Femur (tissue), 1 donor: ENCODE results near the gene MTG2.

Experiments
- DNase-seq: peaks from one replicate; pipeline ENCODE4 v3.0.0-alpha.2; 2017

Gene MTG2, protein sequence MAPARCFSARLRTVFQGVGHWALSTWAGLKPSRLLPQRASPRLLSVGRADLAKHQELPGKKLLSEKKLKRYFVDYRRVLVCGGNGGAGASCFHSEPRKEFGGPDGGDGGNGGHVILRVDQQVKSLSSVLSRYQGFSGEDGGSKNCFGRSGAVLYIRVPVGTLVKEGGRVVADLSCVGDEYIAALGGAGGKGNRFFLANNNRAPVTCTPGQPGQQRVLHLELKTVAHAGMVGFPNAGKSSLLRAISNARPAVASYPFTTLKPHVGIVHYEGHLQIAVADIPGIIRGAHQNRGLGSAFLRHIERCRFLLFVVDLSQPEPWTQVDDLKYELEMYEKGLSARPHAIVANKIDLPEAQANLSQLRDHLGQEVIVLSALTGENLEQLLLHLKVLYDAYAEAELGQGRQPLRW

DNA sequence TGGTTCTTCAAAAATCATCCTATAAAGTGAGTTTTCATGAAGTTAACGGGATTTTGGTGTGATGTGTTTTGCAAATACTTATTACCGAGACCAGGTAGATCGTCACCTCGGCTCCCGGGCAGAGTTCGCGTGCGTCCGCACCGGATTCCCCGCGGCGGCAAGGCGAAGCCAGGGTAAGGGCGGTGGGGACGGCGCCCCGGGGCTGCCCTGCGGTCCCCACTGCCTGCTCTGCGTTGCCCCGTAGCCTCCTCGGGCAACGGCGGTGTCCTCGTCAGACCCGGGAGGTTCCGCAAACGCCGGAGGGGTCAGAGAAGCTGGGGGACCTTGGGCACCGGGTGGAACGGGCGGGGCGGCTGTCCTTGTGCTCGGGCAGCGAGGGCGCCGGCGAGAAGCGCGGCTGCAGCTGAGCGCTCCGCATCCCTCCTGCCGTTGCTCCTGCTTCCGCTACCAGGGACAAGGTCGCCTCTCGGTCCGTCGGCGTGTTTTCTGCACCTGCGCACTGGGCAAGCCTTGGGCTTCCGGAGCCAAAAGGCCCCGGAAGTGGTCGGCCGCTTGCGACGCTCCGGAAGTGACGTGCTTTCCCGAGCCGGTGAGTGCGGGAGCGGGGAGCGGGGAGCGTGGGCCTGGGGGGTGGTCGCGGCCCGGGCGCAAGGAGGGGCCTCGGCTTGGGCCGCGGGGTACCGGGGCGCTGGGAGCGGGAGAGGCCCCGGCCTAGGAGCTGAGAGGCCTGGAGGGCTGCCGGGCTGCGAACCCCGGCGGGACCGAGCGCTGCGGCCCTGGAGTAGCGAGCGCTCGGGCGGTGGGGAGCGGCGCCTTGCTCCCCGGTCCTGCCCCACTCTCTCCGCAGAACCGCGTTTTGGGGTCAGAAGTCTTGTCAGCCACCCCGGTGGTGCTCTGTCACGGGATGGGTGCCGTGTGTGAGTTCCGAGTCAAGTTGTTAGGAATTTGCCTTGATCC, at the start of gene MTG2:
MTG2 (plus strand) TSS at position 560 of the 957 bp plus-strand sequence. CDS start 10,393 bp downstream, outside the sequence.
- DNase-seq: peak; percentile 97

DNA sequence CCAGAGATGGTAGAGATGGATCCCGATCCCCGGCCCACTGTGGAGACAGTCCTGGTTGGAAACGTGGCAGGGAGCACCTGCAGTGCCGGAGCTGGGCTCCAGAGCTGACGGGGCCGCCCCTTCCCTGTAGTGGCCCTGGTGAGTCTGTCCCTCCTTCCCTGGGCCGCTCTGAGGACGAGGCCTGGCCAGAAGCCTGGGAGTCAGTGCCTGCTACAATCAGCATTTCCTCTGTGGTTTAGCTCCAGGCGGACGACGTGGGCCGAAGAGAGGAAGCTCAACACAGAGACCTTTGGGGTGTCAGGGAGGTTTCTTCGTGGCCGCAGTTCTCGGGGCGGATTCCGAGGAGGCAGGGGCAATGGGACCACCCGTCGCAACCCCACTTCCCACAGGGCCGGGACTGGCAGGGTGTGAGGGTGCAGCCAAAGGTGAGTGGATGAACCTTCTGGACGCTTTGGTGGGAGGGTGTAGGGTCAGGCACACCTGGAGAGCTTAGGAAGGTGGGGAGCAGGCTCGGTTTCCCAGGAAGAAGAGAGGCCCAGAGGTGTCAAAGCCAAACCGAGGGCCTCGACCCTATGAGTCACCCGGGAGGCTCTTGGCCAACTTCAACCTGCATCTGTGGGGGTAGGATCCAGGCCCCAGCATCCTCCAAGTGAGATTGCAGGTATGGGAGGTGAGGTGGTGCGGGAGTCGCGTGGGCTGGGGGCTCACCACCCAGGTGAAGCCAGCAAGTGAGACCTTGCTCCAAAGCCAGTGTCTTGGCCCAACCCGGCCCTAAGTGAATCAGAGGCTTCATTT, 49.6 kb upstream of the MTG2 start:
- DNase-seq: no peak

DNA sequence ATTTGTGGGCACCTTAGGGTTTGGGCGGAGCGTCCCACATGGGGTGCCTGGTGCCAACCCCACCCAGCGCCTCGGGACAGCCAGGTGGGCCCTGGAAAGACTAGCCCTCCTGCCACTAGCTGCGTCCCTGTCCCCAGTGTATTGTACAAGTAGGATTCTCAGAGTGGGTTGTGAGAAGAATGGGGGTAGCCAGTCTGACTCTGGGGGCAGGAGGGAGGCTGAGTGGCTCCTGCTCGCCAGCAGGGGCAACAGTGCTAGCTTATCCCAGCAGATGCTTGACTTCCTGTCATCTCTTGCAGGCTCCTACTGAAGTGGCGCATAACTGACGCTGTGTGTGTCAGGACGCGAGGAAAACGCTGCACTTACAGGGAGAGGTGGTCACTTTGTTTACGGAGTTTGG, 49.0 kb upstream of the MTG2 start:
- no peak for DNase-seq

DNA sequence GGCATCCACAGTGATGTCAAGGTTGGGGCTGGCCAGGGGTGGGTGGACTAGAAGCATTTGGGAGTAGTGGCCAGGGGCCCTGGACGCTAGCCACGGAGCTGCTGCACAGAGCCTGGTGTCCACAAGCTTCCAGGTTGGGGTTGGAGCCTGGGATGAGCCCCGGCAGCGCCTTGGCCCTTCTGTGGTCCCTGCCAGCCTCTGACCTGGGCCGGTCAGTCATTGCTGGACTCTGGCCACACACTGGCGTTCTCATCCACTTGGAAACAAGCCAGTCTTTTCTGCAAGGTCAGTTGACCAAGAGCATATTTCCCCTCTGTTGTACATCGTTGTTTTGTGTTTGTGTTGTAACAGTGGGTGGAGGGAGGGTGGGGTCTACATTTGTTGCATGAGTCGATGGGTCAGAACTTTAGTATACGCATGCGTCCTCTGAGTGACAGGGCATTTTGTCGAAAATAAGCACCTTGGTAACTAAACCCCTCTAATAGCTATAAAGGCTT, 48.0 kb upstream of the MTG2 start:
- no peak for DNase-seq

DNA sequence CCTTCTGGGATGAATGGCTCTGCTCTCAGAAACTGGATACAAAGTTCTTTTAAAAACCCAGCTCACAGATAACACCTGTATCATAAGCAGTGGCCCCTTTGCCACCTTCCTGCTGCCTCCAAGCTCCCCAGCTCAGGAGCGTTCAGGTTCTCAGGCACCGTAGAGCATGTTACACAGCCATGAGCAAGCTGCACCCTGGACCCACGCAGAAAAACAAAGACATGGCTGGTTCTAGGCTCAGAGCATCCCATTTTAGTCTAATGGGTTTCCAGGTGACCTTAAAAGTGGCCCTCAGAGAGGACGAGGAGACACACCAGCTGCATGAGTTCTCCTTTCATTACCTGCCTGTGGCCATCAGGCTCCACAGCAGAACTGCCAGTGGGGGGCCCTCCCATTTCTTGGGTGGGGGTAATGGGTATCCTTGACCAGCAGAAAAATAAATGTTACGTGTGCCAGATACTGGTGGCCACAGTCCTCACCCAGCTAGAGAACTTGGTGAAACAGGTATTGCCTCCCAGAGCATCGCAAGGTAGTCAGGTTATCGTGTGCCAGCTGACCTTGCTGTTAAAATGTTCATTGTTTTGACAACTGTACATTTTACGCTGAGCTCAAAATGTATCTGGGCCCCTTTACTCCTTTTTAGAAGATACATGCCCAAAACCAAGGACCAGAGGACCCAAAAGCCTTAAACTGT, 47.1 kb upstream of the MTG2 start:
- no peak for DNase-seq

DNA sequence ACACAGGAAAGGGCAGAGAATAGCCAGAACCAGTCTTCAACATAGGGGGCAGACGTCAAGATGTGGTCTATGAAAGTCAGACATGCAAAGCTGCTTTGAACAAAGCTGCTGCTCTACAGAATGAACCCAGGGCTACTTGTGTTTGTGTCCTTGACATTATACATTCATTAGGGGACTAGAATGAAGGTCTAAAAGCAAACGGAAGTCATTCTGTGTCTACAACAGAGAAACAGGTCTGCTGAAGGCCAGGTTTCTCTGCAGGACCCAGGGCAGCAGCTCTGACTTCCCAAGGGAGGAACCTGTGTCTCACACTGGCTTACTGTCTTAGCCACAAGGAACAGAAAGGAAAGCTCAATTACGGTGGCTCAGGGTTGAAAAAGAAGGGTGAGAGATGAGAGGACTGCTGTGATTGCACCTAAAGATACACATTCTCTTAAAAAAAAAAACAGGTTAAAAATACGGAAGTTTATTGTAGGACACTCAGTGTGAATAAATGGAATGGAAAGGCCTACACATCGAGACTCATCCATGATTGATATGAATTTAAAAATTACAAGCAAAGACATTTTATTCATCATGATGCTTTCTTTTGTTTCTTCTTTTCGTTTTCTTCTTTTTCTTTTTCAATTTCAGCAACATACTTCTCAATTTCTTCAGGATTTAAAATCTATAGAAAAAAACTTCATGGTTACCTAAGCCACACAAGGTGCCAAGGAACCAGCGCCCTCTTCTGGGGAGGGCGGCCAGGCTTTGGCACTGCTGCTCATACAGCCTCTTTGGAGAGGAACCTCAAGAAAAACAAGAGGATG, 46.3 kb upstream of the MTG2 start:
- peak; percentile 78 for DNase-seq

DNA sequence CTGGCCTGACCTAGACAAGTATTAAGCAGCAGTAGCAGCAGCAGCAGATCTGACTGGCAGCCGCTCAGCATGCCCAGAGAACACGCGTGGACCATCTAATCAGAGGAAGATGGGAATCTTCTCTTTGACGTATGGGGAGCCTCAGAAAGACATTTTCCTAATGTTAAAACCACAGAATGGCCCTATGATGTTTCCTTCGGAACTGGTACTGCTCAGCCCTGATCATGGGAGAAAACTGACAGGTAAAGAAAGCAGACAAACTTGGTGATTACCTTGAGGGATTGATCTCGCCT, 45.8 kb upstream of the MTG2 start:
- no peak for DNase-seq

DNA sequence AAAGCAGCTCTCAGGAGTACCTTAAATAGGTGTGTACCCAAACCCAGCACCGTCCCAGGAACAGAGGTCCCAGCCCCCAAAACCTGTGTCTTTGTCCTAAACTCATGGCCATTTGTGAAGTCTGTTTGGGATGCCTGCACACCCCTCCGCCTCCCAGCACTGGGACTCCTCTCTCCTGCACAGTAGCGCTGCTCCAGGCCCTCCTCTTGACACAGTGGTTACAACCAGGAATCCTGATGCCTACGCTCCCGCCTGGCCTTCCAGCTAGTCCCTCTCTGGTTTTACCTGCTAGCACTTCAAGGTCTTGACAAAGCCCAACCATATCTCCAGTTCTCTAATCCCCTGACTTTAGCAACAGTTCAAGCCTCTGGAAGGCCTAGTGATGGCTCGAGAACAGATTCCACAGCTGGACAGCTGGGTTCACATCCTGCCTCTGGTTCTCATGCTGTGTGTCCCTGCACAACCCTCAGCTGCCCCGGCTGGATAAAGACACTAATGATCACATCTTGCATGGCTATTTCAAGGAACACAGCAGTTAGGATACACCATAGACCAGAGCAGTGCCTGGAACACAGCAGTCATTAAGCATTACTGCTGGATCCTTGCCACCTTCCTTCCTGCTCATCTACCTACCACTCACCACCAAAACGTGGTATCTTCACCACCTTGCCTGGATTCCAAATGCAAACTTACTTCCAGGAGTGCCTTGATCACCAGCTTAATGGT, 45.2 kb upstream of the MTG2 start:
- DNase-seq: no peak

DNA sequence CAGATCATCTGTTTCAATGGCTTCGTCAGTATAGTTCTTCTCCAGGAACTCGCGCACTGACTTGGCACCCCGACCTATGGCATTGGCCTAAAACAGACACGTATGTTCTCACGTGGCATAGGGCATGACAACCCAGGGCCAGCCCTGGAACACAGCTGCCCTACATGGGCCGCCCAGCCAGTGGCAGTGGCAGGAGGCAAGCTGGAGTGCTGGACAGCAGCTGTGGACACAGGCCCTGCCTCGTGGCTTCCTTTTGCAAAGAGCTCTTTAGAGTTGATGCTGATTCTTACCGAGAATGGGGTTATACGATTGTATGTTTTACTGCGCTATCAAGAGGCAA, 44.7 kb upstream of the MTG2 start:
- DNase-seq: no peak

DNA sequence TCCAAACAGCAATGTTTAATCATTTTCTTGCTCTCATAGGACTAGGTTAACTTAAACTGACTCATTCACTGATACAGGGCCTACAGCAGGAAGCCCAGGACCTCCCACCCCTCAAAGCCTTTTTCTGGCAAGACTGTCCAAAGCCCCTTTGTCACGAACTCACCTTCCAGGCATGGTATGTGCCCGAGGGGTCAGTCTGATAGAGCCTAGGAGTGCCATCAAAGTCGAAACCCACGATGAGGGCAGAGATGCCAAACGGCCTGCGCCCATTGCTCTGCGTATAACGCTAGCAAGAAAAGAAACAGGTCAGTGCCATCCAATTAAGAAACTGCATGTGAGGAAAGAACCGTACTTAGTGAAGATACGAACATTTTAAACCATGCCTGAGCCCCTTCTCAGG, 43.9 kb upstream of the MTG2 start:
- DNase-seq: no peak

DNA sequence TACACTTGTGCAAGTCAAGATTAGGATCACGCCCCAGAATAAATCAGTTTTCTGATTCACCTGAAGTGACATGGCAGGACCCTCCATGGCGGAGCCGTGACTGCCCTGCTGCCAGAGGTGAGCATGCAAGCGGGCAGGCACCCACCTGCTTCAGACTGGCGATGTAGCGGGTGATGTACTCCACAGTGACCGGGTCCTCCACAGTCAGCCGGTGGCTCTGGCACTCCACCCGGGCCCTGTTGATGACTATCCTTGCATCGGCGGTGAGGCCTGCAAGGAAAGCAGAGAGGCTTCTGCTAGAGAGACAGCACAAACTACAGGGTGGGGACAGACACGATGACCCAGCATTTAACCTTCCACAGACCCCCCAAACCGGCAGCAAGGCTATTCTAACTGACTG, 43.2 kb upstream of the MTG2 start:
- no peak for DNase-seq

DNA sequence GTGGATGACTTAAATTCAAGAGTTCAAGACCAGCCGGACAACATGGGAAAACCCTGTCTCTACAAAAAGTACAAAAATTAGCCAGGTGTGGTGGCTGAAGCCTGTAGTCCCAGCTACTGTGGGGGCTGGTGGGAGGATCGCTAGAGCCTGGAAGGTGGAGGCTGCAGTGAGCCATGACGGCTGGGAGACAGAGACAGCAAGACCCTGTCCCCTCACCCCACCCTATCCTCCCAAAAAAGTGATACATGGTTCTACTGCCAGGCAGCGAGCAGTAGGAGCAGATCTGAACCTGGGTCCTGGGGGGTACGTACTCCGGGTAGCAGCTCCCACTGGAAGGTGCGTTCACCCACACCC, 41.8 kb upstream of the MTG2 start:
- no peak for DNase-seq

DNA sequence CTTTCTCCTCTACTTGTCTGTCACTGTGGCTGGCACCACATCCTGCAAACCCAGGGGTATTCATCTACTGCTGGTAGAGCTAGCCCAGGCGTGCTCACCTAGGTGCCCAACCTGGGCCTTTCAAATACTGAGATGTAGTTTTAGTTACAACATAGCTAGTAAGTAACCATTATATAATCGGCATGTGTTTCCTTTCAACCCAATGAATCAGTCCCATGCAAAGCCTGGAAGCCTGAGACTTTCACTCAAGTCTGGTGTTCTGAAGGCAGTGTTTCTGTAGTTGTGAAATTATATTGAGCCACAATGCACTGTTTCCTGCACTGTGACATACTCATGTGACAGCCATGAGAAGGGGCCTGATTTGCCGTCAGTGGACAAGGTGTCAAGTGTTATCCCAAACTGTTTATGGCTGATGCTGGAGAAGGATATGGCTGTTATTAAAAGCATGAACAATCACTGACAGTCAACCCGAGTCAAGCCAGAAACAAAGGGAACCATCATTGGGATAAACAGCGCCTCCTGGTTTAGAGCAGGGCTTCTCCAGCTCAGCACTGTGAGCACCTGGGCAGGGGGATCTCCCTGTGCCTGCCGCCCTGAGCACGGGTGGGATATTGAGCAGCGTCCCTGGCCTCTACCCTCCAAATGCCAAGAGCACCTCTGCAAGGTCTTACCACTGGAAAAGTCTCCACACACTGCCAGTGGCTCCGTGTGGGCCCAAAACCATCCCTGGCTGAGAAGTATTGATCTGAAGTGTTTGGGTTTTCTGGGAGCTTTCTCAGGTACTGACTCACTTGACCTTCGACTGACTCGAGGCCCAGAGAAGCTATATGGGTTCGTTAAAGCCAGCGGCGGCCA, 41.2 kb upstream of the MTG2 start:
- no peak for DNase-seq

DNA sequence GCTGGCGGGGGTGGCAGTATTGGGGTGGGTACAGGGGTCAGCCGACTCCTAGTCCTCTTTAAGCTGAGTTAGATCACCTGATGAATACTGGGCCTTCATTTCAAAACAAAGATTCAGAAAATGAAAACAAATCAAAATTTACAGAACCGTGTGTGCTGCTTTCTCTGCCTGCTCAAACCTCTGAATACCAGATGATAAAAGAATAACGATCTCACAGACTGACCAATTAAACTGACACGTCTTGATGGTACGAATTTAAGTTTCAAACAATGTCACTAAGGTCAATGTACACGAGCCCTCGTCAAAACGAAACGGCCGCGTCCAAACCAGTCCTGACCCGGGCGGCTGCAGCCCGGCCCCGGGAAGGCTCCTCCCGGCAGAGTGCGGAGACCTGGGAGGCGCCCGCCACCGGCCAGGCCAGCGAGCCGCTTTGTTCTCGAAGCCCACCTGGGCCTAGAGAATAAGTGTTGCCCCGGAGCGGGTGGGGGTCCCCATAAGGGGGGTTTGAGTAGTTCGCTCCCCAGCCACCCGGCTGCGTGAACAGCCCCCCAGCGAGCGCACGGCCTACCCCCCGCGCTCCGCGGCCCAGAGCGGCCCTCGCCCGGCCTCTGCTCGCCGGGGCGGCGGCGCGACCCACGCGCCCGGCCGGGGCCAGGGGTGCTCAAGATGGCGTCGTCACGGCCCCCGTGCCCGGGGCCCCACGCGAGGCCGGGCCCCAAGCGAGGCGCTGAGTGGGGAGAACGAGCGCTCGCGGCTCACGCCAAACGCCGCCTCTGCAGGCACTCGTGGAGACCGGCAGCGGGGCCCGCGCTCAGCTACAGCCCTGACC, 40.4 kb upstream of the MTG2 start:
- no peak for DNase-seq

DNA sequence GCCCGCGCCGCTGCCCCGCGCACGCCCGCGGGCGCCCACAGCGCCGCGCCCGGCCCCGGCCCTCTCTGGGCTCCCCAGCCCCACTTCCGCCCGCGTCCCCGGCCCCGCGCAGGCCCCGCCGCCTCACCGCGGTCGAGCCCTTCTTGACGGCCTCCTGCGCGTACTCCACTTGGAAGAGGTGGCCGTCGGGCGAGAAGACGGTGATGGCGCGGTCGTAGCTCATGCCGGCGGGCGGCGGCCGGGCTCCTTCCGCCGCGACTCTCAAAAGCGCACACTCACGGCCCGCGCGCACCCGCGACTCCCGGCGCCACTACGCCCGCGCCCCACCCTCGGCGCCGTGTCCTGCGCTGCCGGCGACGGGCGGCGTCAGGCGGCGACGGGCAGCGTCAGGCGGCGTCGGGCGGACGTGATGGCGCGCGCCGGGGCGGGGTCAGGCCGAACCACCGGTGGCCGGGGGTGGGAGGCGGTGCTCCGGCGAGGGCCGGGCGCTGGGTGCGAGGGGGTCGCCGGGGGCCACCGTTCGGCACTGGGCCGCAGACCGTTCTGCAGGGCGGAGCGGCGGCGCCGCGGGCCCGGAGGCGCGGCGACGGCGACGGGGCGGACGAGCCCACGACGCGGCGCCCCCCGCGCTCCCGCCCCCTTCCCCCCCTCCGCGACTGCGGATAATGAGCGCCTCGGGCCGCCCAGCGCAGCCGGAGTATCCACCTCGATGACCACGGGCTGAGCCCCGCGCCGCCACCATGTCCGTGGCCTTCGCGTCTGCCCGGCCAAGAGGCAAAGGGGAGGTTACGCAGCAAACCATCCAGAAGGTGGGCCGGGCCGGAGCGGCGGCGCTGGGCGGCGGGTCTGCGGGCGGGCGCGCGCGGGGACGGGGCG, 39.5 kb upstream of the MTG2 start, which contains the start of the genes PSMA7 and SS18L1:
PSMA7 (minus strand) TSS at position 314 of the 876 bp plus-strand sequence; CDS start at position 223, 91 bp downstream.
SS18L1 (plus strand) TSS at position 689 of the 876 bp plus-strand sequence; CDS start at position 741, 52 bp downstream.
- peak; percentile 90 for DNase-seq

DNA sequence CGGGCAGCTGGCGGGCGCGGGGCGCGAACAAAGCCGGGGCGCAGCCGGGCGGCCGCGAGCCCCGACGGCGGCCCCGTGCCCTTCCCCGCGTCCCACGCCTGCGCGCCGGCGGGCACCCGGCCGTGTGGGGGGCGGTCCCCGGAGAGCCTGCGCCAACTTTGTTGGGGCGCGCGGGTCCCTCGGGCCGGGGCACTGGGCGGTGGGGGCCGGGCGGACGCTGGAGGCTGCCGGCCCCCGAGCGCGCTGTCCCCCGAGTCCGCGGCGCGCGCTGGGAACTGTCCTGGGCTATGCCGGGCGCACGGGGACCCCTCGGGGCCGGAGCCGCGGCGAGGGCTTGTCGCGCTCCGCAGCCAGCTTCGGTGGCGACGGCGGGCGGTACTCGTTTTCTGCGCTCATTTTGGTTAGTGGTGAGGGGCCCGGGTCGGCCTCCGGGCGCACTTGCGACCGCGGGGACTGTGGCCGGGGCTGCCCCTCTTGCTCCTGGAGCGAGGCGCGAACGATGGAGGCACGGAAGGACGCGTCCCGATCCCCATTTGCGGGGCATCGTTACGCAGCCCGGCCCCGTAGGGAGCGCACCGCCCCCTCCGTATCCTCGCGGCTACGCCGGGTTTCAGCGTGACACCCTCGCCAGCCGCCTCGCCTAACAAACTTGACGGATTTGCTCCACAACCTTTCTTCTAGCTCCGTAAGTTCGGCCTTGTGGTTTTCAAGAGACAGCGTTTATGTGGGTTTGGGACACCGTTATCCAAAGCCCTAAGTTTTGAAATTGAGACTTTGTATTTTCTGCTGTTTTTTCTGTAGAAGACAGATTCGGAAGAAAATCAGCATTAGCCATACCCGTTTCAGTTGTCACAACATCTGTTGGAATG, 38.6 kb upstream of the MTG2 start:
- DNase-seq: peak; percentile 63

DNA sequence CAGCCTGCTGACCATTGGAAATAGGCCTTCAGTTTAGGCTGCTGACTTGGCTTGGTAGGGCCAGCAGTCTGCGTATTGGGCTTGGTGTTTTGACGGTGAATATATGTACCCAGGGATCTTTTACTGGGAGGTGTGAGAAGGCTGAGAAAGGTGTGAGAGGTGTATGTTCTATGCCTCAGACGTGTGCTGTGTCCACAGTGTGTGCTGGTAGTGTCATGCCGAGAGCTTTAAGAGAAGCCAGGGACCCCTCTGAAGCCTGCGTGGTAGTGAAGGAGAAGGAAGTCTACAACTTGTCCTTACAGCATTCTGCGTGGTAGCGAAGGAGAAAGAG, 37.2 kb upstream of the MTG2 start:
- DNase-seq: no peak
